H1 (cell line): ENCODE data around the gene ARHGEF10L. TPM values are rescaled to one million over a fixed set of nuclear protein-coding genes. Genes with fewer than 3 reads are reported as not detected.

Experiments
- CTCF ChIA-PET: fragments of 300-600 bp; sonication (Branson Sonifier 250); formaldehyde crosslinking; loops from one replicate; lab custom pipeline; 2021; ENCODE audit not compliant: partially characterized antibody; lab: Charles Lee
- POLR2A ChIA-PET: fragments of 300-600 bp; sonication (Branson Sonifier 250); formaldehyde crosslinking; loops from one replicate; lab custom pipeline; 2021; ENCODE audit warnings: inconsistent platforms; ENCODE audit not compliant: partially characterized antibody; lab: Charles Lee
- DNase-seq, 2 experiments: peaks; one replicate each; pipeline versions ENCODE4 v3.0.0 to v3.0.0-alpha.2; 2010 to 2022; ENCODE audit warnings: low spot score in 2 of 2, low read depth in 1 of 2, mixed read lengths in 1 of 2
- FAIRE-seq: peaks from 2 replicates; lab custom pipeline; 2011; peaks lifted over from hg19 to GRCh38; lab: Jason Lieb, UNC
- H2AFZ ChIP-seq: 2 replicates; pipeline ENCODE4 v1.8.1; 2012; ENCODE audit warnings: low read length, inconsistent platforms
- H2AK5ac ChIP-seq: 2 replicates; pipeline ENCODE4 v1.6.1; 2013; ENCODE audit warnings: low read depth, low read length
- H2BK120ac ChIP-seq: replicated peaks from 2 replicates; pipeline ENCODE3; 2013; ENCODE audit warnings: low read depth, low read length, inconsistent platforms
- H2BK12ac ChIP-seq: 2 replicates; pipeline ENCODE4 v1.6.1; 2013; ENCODE audit warnings: low read depth, low read length
- H2BK15ac ChIP-seq: 2 replicates; pipeline ENCODE4 v1.6.1; 2013; ENCODE audit warnings: low read length
- H2BK20ac ChIP-seq: 2 replicates; pipeline ENCODE4 v1.6.1; 2013; ENCODE audit warnings: low read length
- H2BK5ac ChIP-seq: 2 replicates; pipeline ENCODE4 v1.6.1; 2013; ENCODE audit warnings: low read depth, low read length
- H3K14ac ChIP-seq: 2 replicates; pipeline ENCODE4 v1.6.1; 2013; ENCODE audit warnings: inconsistent platforms; ENCODE audit not compliant: insufficient read length
- H3K18ac ChIP-seq: 2 replicates; pipeline ENCODE4 v1.6.1; 2013; ENCODE audit warnings: low read length; ENCODE audit errors: extremely low read depth
- H3K23ac ChIP-seq: 2 replicates; pipeline ENCODE4 v1.6.1; 2013; ENCODE audit warnings: inconsistent platforms; ENCODE audit not compliant: insufficient read length
- H3K23me2 ChIP-seq: 2 replicates; pipeline ENCODE4 v1.6.1; 2013; ENCODE audit warnings: low read depth, low read length
- H3K27ac ChIP-seq: 2 replicates; pipeline ENCODE4 v1.6.1; 2011; ENCODE audit warnings: low read depth, low read length, inconsistent platforms
- H3K27me3 ChIP-seq, 4 experiments: replicated peaks in 1 of 4; 1 replicate in 1 of 4; 2 replicates in 3 of 4; pipeline versions ENCODE4 v1.6.1 to v1.8.1; 2011 to 2013; ENCODE audit warnings: low read length in 3 of 4, mild to moderate bottlenecking in 3 of 4, inconsistent platforms in 2 of 4, mixed read lengths in 2 of 4, moderate library complexity in 1 of 4; ENCODE audit not compliant: control insufficient read depth in 3 of 4, insufficient read depth in 3 of 4; ENCODE audit errors: extremely low read depth in 1 of 4
- H3K36me3 ChIP-seq, 4 experiments: 2 replicates each; pipeline versions ENCODE4 v1.6.1 to v1.8.1; 2011 to 2013; ENCODE audit warnings: mild to moderate bottlenecking in 4 of 4, low read length in 3 of 4, moderate library complexity in 2 of 4, control low read depth in 1 of 4, inconsistent platforms in 1 of 4; ENCODE audit not compliant: insufficient read depth in 4 of 4, control insufficient read depth in 2 of 4
- H3K4ac ChIP-seq: replicated peaks from 2 replicates; pipeline ENCODE3; 2013; ENCODE audit warnings: low read length, low read depth, mixed read lengths, inconsistent platforms; ENCODE audit not compliant: insufficient read length
- H3K4me1 ChIP-seq, 4 experiments: replicated peaks in 1 of 4; 1 replicate in 1 of 4; 2 replicates in 3 of 4; pipeline versions ENCODE4 v1.6.1 to v1.8.1; 2011 to 2013; ENCODE audit warnings: low read length in 3 of 4, inconsistent platforms in 2 of 4, mixed read lengths in 1 of 4; ENCODE audit not compliant: insufficient read depth in 4 of 4, control insufficient read depth in 3 of 4
- H3K4me2 ChIP-seq, 2 experiments: 2 replicates each; pipeline versions ENCODE4 v1.6.1 to v1.8.1; 2011 to 2013; ENCODE audit warnings: low read depth in 2 of 2, low read length in 2 of 2, control low read depth in 1 of 2, inconsistent platforms in 1 of 2, mild to moderate bottlenecking in 1 of 2; ENCODE audit not compliant: insufficient read depth in 1 of 2
- H3K4me3 ChIP-seq, 4 experiments: fragments of 200-600, 300-600 bp in 1 of 4; sonication (generic), shearing (Covaris generic), sonication (Bioruptor Twin) in 1 of 4; 2 replicates each; pipeline versions ENCODE4 v1.5.1 to v1.8.1; 2011 to 2016; ENCODE audit warnings: low read length in 4 of 4, low read depth in 3 of 4, control low read depth in 2 of 4, inconsistent platforms in 2 of 4, mild to moderate bottlenecking in 2 of 4, mixed read lengths in 1 of 4, moderate library complexity in 1 of 4; ENCODE audit not compliant: insufficient read depth in 2 of 4; ENCODE audit errors: extremely low read depth in 1 of 4
- H3K56ac ChIP-seq: replicated peaks from 2 replicates; pipeline ENCODE3; 2013; ENCODE audit warnings: low read depth, mild to moderate bottlenecking, mixed read lengths, low read length, inconsistent platforms; ENCODE audit not compliant: insufficient read length
- H3K79me1 ChIP-seq: 2 replicates; pipeline ENCODE4 v1.6.1; 2013; ENCODE audit warnings: low read depth, low read length, control low read depth
- H3K79me2 ChIP-seq, 2 experiments: 2 replicates each; pipeline versions ENCODE4 v1.6.1 to v1.8.1; 2012 to 2013; ENCODE audit warnings: low read length in 2 of 2, mild to moderate bottlenecking in 2 of 2, inconsistent platforms in 1 of 2; ENCODE audit not compliant: insufficient read depth in 2 of 2, control insufficient read depth in 1 of 2
- H3K9ac ChIP-seq, 4 experiments: replicated peaks in 1 of 4; 1 replicate in 1 of 4; 2 replicates in 3 of 4; pipeline versions ENCODE4 v1.6.1 to v1.8.1; 2011 to 2013; ENCODE audit warnings: low read depth in 3 of 4, low read length in 3 of 4, control low read depth in 2 of 4, mild to moderate bottlenecking in 2 of 4, moderate library complexity in 2 of 4, inconsistent platforms in 1 of 4; ENCODE audit errors: extremely low read depth in 1 of 4
- H3K9me3 ChIP-seq, 2 experiments: 2 replicates each; pipeline versions ENCODE4 v1.6.1 to v1.8.1; 2012 to 2013; ENCODE audit warnings: mild to moderate bottlenecking in 2 of 2, moderate library complexity in 2 of 2, control low read depth in 1 of 2, inconsistent platforms in 1 of 2, low read depth in 1 of 2, low read length in 1 of 2, mixed read lengths in 1 of 2; ENCODE audit not compliant: insufficient read depth in 2 of 2
- H4K20me1 ChIP-seq, 2 experiments: replicated peaks in 1 of 2; 2 replicates each; pipeline versions ENCODE3 to v1.8.1; 2011 to 2013; ENCODE audit warnings: inconsistent platforms in 2 of 2, low read length in 2 of 2, mild to moderate bottlenecking in 1 of 2; ENCODE audit not compliant: insufficient read depth in 2 of 2, control insufficient read depth in 1 of 2
- H4K5ac ChIP-seq: 2 replicates; pipeline ENCODE4 v1.6.1; 2013; ENCODE audit warnings: low read length, low read depth, mixed read lengths, inconsistent platforms; ENCODE audit not compliant: insufficient read length
- H4K8ac ChIP-seq: 2 replicates; pipeline ENCODE4 v1.8.0; 2013; ENCODE audit warnings: mild to moderate bottlenecking, moderate library complexity, low read length, inconsistent platforms; ENCODE audit not compliant: insufficient read depth; ENCODE audit errors: extremely low read depth
- H4K91ac ChIP-seq: replicated peaks from 2 replicates; pipeline ENCODE3; 2013; ENCODE audit warnings: low read length, mixed read lengths, inconsistent platforms; ENCODE audit not compliant: insufficient read length
- CBX5 ChIP-seq: fragments of 300-800, 300-1000 bp; sonication (generic); IDR thresholded peaks from 2 replicates; pipeline ENCODE4 v1.7.1; 2016; ENCODE audit warnings: antibody characterized with exemption, low read length, low read depth
- CBX8 ChIP-seq: fragments of 300-800, 300-1000 bp; sonication (generic); IDR thresholded peaks from 2 replicates; pipeline ENCODE4 v1.7.1; 2016; ENCODE audit warnings: low read depth, low read length, borderline replicate concordance
- CHD1 ChIP-seq: IDR thresholded peaks from 2 replicates; pipeline ENCODE4 v1.6.1; 2012; ENCODE audit warnings: low read depth, low read length, improper control_type of control experiment
- CHD2 ChIP-seq: IDR thresholded peaks from 2 replicates; pipeline ENCODE4 v1.6.1; 2012; ENCODE audit warnings: low read length, improper control_type of control experiment
- EGR1 ChIP-seq: IDR thresholded peaks from 2 replicates; pipeline ENCODE4 v1.6.1; 2011; ENCODE audit warnings: low read depth, low read length, borderline replicate concordance
- EP300 ChIP-seq, 2 experiments: IDR thresholded peaks; 1 replicate in 1 of 2; 2 replicates in 1 of 2; pipeline ENCODE4 v1.6.1; 2011 to 2012; ENCODE audit warnings: low read depth in 2 of 2, low read length in 2 of 2, mild to moderate bottlenecking in 2 of 2, borderline replicate concordance in 1 of 2, inconsistent platforms in 1 of 2, moderate library complexity in 1 of 2
- EZH2 ChIP-seq: fragments of 200-600 bp; sonication (generic); IDR thresholded peaks from 2 replicates; pipeline ENCODE4 v1.7.1; 2012; ENCODE audit warnings: low read depth, mild to moderate bottlenecking, moderate library complexity, low read length, inconsistent platforms; ENCODE audit not compliant: severe bottlenecking
- FOSL1 ChIP-seq: IDR thresholded peaks from 2 replicates; pipeline ENCODE4 v1.6.1; 2011; ENCODE audit warnings: mild to moderate bottlenecking, low read depth, low read length, moderate library complexity; ENCODE audit not compliant: insufficient read depth
- KDM1A ChIP-seq: fragments of 200-600, 300-600 bp; sonication (generic); IDR thresholded peaks from 2 replicates; pipeline ENCODE4 v1.7.1; 2016; ENCODE audit warnings: mild to moderate bottlenecking, low read length, borderline replicate concordance
- KDM5A ChIP-seq: fragments of 200-600 bp; IDR thresholded peaks from 2 replicates; pipeline ENCODE4 v1.7.1; 2012; ENCODE audit warnings: mild to moderate bottlenecking, low read length, inconsistent platforms, mixed read lengths
- NRF1 ChIP-seq: IDR thresholded peaks from 2 replicates; pipeline ENCODE4 v1.6.1; 2011; ENCODE audit warnings: mild to moderate bottlenecking, low read depth, low read length, improper control_type of control experiment
- POLR2A ChIP-seq, 2 experiments: IDR thresholded peaks; 1 replicate in 1 of 2; 2 replicates in 1 of 2; pipeline ENCODE4 v1.6.1; 2011; ENCODE audit warnings: low read depth in 2 of 2, low read length in 2 of 2, mild to moderate bottlenecking in 2 of 2; ENCODE audit errors: control extremely low read depth in 1 of 2
- POLR2AphosphoS5 ChIP-seq: IDR thresholded peaks from 2 replicates; pipeline ENCODE4 v1.6.1; 2011; ENCODE audit warnings: low read depth, low read length
- POU5F1 ChIP-seq: IDR thresholded peaks from 2 replicates; pipeline ENCODE4 v1.6.1; 2011; ENCODE audit warnings: low read depth, mild to moderate bottlenecking, low read length, moderate library complexity
- SRF ChIP-seq: IDR thresholded peaks from 2 replicates; pipeline ENCODE4 v1.6.1; 2011; ENCODE audit warnings: mild to moderate bottlenecking, low read depth, low read length, moderate library complexity
- TCF12 ChIP-seq: IDR thresholded peaks from 2 replicates; pipeline ENCODE4 v1.6.1; 2011; ENCODE audit warnings: low read depth, mild to moderate bottlenecking, low read length
- WGBS, 2 experiments: shearing (Covaris generic) in 1 of 2; methylation state at CpG; one replicate each; pipeline versions ENCODE4 v1.1.6 to v1.1.7; 2013 to 2015; ENCODE audit warnings: low lambda C conversion rate in 2 of 2, mixed read lengths in 2 of 2, inconsistent platforms in 1 of 2, low coverage in 1 of 2, missing lambda C conversion rate in 1 of 2; ENCODE audit not compliant: insufficient replicate concordance in 2 of 2, insufficient coverage in 1 of 2, insufficient read length in 1 of 2; ENCODE audit errors: extremely low coverage in 1 of 2, missing lambda C conversion rate in 1 of 2; 5-methylcytosine and 5-hydroxymethylcytosine counted together
- polyA plus RNA-seq, 7 experiments: library from polyadenylated mRNA; depleted of rRNA in 3 of 7; stranded (reverse) in 5 of 7; unstranded in 2 of 7; fragments of >200 nt in 5 of 7; fragments of 200-250 nt in 2 of 7; gene quantifications; 1 replicate in 5 of 7; 2 replicates in 1 of 7; 4 replicates in 1 of 7; pipeline versions ENCODE4 v1.2.1 to v1.2.3, GENCODE V29; 2011 to 2013; ENCODE audit warnings: missing spikeins in 2 of 7, mixed read lengths in 2 of 7
- total RNA-seq: library from RNA; stranded (reverse); fragmentation: NEBNext Ultra II Directional; extraction: Animal tissue kit (Norgen Biotek cat#: 25700); gene quantifications from 2 replicates; pipeline ENCODE4 v1.2.1, GENCODE V29; 2021

Gene ARHGEF10L
- total and polyA plus RNA-seq, 2 of the 8 experiments (the other 6 are each of a cell fraction or from before 2014, with no cell fraction given) = 33.6 to 39.6 TPM

GRCh38 chr1:17655169-17655568 is 115.7 kb downstream of the ARHGEF10L start:
- Histone ChIP-seq H3K4me1 (no peaks in the 10 kb centered on the region), H4K20me1 (peaks cover 4 to 6% of the 10 kb centered on the region in 2 experiments), H3K23me2 (peaks cover 4% of the 10 kb centered on the region; the same call in 1 of the 2 replicates), H3K56ac (no peak overlapping the region), H3K79me1 (no peaks in the 10 kb centered on the region), H3K4me2 (no peak overlapping the region), H2BK120ac (no peak overlapping the region), H4K91ac (no peak overlapping the region), H3K79me2 (no peaks in the 10 kb centered on the region), H2BK20ac (no peak overlapping the region), H3K14ac (no peak overlapping the region), H3K4me3 (no peak overlapping the region), H2BK5ac (no peak overlapping the region), H3K23ac (no peak overlapping the region), H3K9ac (no peak overlapping the region), H4K5ac (no peak overlapping the region), H2BK12ac (no peak overlapping the region), H3K9me3 (no peaks in the 10 kb centered on the region), H3K4ac (no peak overlapping the region), H4K8ac (no peak overlapping the region), H2BK15ac (no peak overlapping the region), H2AFZ (no peak overlapping the region), H3K27me3 (no peaks in the 10 kb centered on the region), H3K36me3 (peaks cover 2 to 27% (median 10%) of the 10 kb centered on the region in 4 experiments; a peak in 6 of 8 replicates), H2AK5ac (no peak overlapping the region), H3K18ac (no peak overlapping the region), H3K27ac (no peak overlapping the region)
- POLR2A ChIA-PET = no interaction called here
- DNase-seq = no peak
- CTCF ChIA-PET = interaction anchor here (0.9 to 4.7 kb wide), 11 partner anchors 10 to 926 kb away, joined by 3 to 22 read pairs (median 4); no protein-coding TSS in a partner anchor
- no peak for FAIRE-seq
- WGBS, 2 experiments = 96% methylated on average over 1 of the region's 1 CpG; no CpG with 5 or more reads in 1 of the 2 experiments
- no peak for TF ChIP-seq POLR2AphosphoS5
- TF ChIP-seq EZH2 = no peak
- TF ChIP-seq POLR2A (IDR thresholded peaks at IDR 0.05; ENCODE audit: control extremely low read depth in 1 of 2, low read depth in 2 of 2, low read length in 2 of 2) = no peak
- TF ChIP-seq FOSL1 = no peak
- no peak for TF ChIP-seq CBX5
- TF ChIP-seq CHD1 = no peak
- no peak for TF ChIP-seq CHD2
- TF ChIP-seq TCF12 = no peak
- TF ChIP-seq KDM1A = no peak
- TF ChIP-seq NRF1 = no peak
- TF ChIP-seq POU5F1 = no peak
- no peak for TF ChIP-seq EGR1
- TF ChIP-seq CBX8 = no peak
- TF ChIP-seq EP300 (IDR thresholded peaks at IDR 0.05; ENCODE audit: borderline replicate concordance in 1 of 2, low read depth in 2 of 2, low read length in 2 of 2) = no peak
- TF ChIP-seq SRF = no peak
- no peak for TF ChIP-seq KDM5A
